ENCODE results near the gene POLL.
A peak's percentile ranks its signal among the peaks of the same experiment; 100 is the strongest.

POLL gene

GRCh38 chr10:101573885-101574753 is 13.9 kb downstream of the POLL start:
- no peak for DNase-seq (ENCODE audit: low read depth)

GRCh38 chr10:101572785-101573184 is 15.3 kb downstream of the POLL start:
- DNase-seq (ENCODE audit: low read depth) = no peak

- no peak for DNase-seq (ENCODE audit: low read depth)
Measured at GRCh38 chr10:101572126-101572525, 15.9 kb downstream of the POLL start.

- DNase-seq (ENCODE audit: low read depth) = no peak
Measured at GRCh38 chr10:101571271-101571925, 16.7 kb downstream of the POLL start.

GRCh38 chr10:101570428-101571270 is 17.4 kb downstream of the POLL start:
- peak; percentile 32 for DNase-seq (ENCODE audit: low read depth)

- peak; percentile 79 for DNase-seq (ENCODE audit: low read depth)
Measured at GRCh38 chr10:101569622-101570427, 18.2 kb downstream of the POLL start.

- no peak for DNase-seq (ENCODE audit: low read depth)
Measured at GRCh38 chr10:101569323-101569621, 18.8 kb downstream of the POLL start.

- DNase-seq (ENCODE audit: low read depth) = no peak
Measured at GRCh38 chr10:101568054-101568745, 19.9 kb downstream of the POLL start.

- DNase-seq (ENCODE audit: low read depth) = no peak
Measured at GRCh38 chr10:101567165-101568006, 20.7 kb downstream of the POLL start.

- DNase-seq (ENCODE audit: low read depth) = peak; percentile 21
Measured at GRCh38 chr10:101566333-101567164, 21.5 kb downstream of the POLL start.

- DNase-seq (ENCODE audit: low read depth) = no peak
Measured at GRCh38 chr10:101565936-101566332, 22.1 kb downstream of the POLL start.

- DNase-seq (ENCODE audit: low read depth) = no peak
Measured at GRCh38 chr10:101565370-101565900, 22.6 kb downstream of the POLL start.

- DNase-seq (ENCODE audit: low read depth) = no peak
Measured at GRCh38 chr10:101564490-101564991, 23.5 kb downstream of the POLL start.

GRCh38 chr10:101563497-101564040 is 24.5 kb downstream of the POLL start:
- no peak for DNase-seq (ENCODE audit: low read depth)

- no peak for DNase-seq (ENCODE audit: low read depth)
Measured at GRCh38 chr10:101563007-101563406, 25.1 kb downstream of the POLL start.

GRCh38 chr10:101562231-101562630 is 25.8 kb downstream of the POLL start:
- DNase-seq (ENCODE audit: low read depth) = no peak

- DNase-seq (ENCODE audit: low read depth) = no peak
Measured at GRCh38 chr10:101561068-101561915, 26.8 kb downstream of the POLL start.
